Smooth muscle cell (in vitro differentiated cells): ENCODE results near the gene MVB12B. TPM values are rescaled to one million over a fixed set of nuclear protein-coding genes. Genes with fewer than 3 reads are reported as not detected.

Experiments used
- DNase-seq: peaks from one replicate; lab custom pipeline; 2025; ENCODE audit not compliant: unreplicated experiment; lab: John Stamatoyannopoulos, UW
- H2AFZ ChIP-seq: fragments of 200-600 bp; sonication (generic); 2 replicates; pipeline ENCODE4 v1.6.0; 2016; ENCODE audit warnings: antibody characterized with exemption, low read depth, mild to moderate bottlenecking
- H3F3A ChIP-seq: fragments of 200-600 bp; sonication (generic); 2 replicates; pipeline ENCODE4 v1.6.0; 2017; ENCODE audit warnings: antibody characterized with exemption, low read depth
- H3K27ac ChIP-seq: fragments of 200-600 bp; sonication (generic); 2 replicates; pipeline ENCODE4 v1.5.1; 2016; ENCODE audit warnings: low read depth, mild to moderate bottlenecking
- H3K27me3 ChIP-seq: fragments of 200-600 bp; sonication (generic); 2 replicates; pipeline ENCODE4 v1.6.1; 2016; ENCODE audit warnings: low read depth, mild to moderate bottlenecking
- H3K36me3 ChIP-seq: fragments of 200-600 bp; sonication (generic); 2 replicates; pipeline ENCODE4 v1.5.1; 2016; ENCODE audit warnings: low read depth
- H3K4me1 ChIP-seq: fragments of 200-600 bp; sonication (generic); 2 replicates; pipeline ENCODE4 v1.5.1; 2016; ENCODE audit warnings: low read depth
- H3K4me2 ChIP-seq: fragments of 200-600 bp; sonication (generic); 2 replicates; pipeline ENCODE4 v1.6.0; 2016; ENCODE audit warnings: mild to moderate bottlenecking
- H3K4me3 ChIP-seq: fragments of 200-600 bp; sonication (generic); 2 replicates; pipeline ENCODE4 v1.5.1; 2016; ENCODE audit warnings: mild to moderate bottlenecking
- H3K79me2 ChIP-seq: fragments of 200-600 bp; sonication (generic); 2 replicates; pipeline ENCODE4 v1.6.0; 2016; ENCODE audit warnings: low read depth, mild to moderate bottlenecking
- H3K9ac ChIP-seq: fragments of 200-600 bp; sonication (generic); 2 replicates; pipeline ENCODE4 v1.6.0; 2016; ENCODE audit warnings: low read depth
- H3K9me3 ChIP-seq: fragments of 200-600 bp; sonication (generic); replicated peaks from 2 replicates; pipeline ENCODE4 v1.5.1; 2016; ENCODE audit warnings: low read depth
- H4K20me1 ChIP-seq: fragments of 200-600 bp; sonication (generic); 2 replicates; pipeline ENCODE4 v1.6.0; 2016; ENCODE audit warnings: low read depth
- WGBS: methylation state at CpG from one replicate; pipeline ENCODE4 v1.1.7; 2016; ENCODE audit warnings: low lambda C conversion rate; 5-methylcytosine and 5-hydroxymethylcytosine counted together
- polyA plus RNA-seq: library from polyadenylated mRNA; unstranded; fragments of >200 nt; fragmentation: Nextera tagmentation; extraction: Ambion mirVana; gene quantifications from 2 replicates; pipeline ENCODE4 v1.2.1, GENCODE V29; 2016
- total RNA-seq: library from RNA; depleted of rRNA; stranded (reverse); fragments of >200 nt; gene quantifications from 2 replicates; pipeline ENCODE4 v1.2.3, GENCODE V29; 2014
- TF ChIP-seq, protein P1 (sequence below): fragments of 200-600 bp; sonication (generic); IDR thresholded peaks from 2 replicates; pipeline ENCODE4 v1.5.1; 2017; ENCODE audit warnings: borderline replicate concordance, mild to moderate bottlenecking, antibody characterized with exemption; ENCODE audit not compliant: insufficient read depth, poor library complexity, severe bottlenecking

The MVB12B gene
- total and polyA plus RNA-seq, 2 experiments from 2014 or later: 4.3 to 5.4 TPM

GRCh38 chr9:126377176-126377509 is 50.5 kb downstream of the MVB12B start:
- H3K9ac ChIP-seq: no peak overlapping the region
- H3K27me3 ChIP-seq: no peaks in the 10 kb centered on the region
- H2AFZ ChIP-seq: no peak overlapping the region
- no peak overlapping the region for H3K4me3 ChIP-seq
- peaks cover 67% of the 10 kb centered on the region for H3K4me1 ChIP-seq
- TF ChIP-seq, protein P1, sequence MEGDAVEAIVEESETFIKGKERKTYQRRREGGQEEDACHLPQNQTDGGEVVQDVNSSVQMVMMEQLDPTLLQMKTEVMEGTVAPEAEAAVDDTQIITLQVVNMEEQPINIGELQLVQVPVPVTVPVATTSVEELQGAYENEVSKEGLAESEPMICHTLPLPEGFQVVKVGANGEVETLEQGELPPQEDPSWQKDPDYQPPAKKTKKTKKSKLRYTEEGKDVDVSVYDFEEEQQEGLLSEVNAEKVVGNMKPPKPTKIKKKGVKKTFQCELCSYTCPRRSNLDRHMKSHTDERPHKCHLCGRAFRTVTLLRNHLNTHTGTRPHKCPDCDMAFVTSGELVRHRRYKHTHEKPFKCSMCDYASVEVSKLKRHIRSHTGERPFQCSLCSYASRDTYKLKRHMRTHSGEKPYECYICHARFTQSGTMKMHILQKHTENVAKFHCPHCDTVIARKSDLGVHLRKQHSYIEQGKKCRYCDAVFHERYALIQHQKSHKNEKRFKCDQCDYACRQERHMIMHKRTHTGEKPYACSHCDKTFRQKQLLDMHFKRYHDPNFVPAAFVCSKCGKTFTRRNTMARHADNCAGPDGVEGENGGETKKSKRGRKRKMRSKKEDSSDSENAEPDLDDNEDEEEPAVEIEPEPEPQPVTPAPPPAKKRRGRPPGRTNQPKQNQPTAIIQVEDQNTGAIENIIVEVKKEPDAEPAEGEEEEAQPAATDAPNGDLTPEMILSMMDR: no peak
- H4K20me1 ChIP-seq: no peaks in the 10 kb centered on the region
- no peaks in the 10 kb centered on the region for H3K9me3 ChIP-seq
- H3K4me2 ChIP-seq: peak overlapping the region; percentile 69
- H3K36me3 ChIP-seq: no peaks in the 10 kb centered on the region
- peak overlapping the region; percentile 84 for H3K27ac ChIP-seq
- WGBS: 81% methylated on average over 2 of the region's 2 CpGs
- H3F3A ChIP-seq: peaks cover 27% of the 10 kb centered on the region
- no peak for DNase-seq
- H3K79me2 ChIP-seq: no peaks in the 10 kb centered on the region

DNA sequence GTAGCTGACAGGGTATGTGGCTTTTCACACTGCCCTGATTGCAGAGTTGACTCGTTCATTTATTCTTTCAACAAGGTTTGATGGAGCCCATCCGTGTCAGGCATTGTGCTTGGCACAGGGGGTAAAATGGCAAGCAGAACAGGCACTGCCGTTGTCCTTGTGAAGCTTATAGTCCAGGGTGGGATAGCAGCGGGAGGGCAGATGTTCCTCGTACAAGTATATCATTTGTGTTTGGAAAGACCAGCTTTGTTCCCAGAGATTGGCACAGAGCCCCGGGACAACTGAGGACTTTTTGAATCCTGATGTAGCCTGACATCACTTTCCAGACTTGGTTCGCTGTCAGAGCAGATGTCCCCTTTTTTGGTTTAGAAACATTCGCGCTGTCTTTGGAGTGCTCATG is 50.9 kb downstream of the MVB12B start:
- no peak overlapping the region for H3K4me3 ChIP-seq
- H4K20me1 ChIP-seq: no peaks in the 10 kb centered on the region
- H3K4me1 ChIP-seq: peaks cover 67% of the 10 kb centered on the region
- no peak overlapping the region for H3K9ac ChIP-seq
- no peak overlapping the region for H3K4me2 ChIP-seq
- H3K27ac ChIP-seq: peak overlapping the region; percentile 84
- peaks cover 23% of the 10 kb centered on the region for H3F3A ChIP-seq
- H2AFZ ChIP-seq: no peak overlapping the region
- WGBS: 85% methylated on average over 9 of the region's 9 CpGs
- no peaks in the 10 kb centered on the region for H3K27me3 ChIP-seq
- no peak for DNase-seq
- H3K79me2 ChIP-seq: no peaks in the 10 kb centered on the region
- no peaks in the 10 kb centered on the region for H3K36me3 ChIP-seq
- TF ChIP-seq, protein P1: no peak
- no peaks in the 10 kb centered on the region for H3K9me3 ChIP-seq

DNA sequence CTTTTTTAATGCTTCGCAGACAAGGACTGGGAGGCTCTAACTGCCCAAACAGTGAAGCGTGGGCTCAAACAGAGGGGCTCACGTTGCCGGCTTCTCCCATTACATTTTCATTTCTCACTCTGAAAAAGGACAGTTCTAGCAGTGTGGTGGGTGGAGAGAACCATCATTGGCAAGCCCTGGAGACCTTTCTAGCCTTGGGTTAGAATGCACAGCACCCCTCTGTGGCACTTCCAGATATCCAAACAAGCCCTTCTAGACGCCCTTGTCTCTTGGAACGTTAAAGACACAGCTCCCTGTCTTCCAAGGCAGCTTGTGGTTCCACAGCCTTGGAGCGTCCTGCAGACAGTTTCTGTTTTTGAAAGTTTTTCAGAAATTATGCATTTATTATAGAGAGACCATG is 52.1 kb downstream of the MVB12B start:
- Histone ChIP-seq H3K27ac (no peak overlapping the region), H3K79me2 (no peaks in the 10 kb centered on the region), H3K4me2 (no peak overlapping the region), H3K9ac (no peak overlapping the region), H3K36me3 (no peaks in the 10 kb centered on the region), H4K20me1 (no peaks in the 10 kb centered on the region), H3K27me3 (no peaks in the 10 kb centered on the region), H3K9me3 (no peaks in the 10 kb centered on the region), H3F3A (peaks cover 13% of the 10 kb centered on the region), H3K4me1 (peaks cover 55% of the 10 kb centered on the region), H3K4me3 (no peak overlapping the region), H2AFZ (no peak overlapping the region)
- 84% methylated on average over 7 of the region's 7 CpGs for WGBS
- DNase-seq: no peak
- TF ChIP-seq, protein P1: no peak

- H2AFZ ChIP-seq: no peak overlapping the region
- no peaks in the 10 kb centered on the region for H3K36me3 ChIP-seq
- no peak for DNase-seq
Measured at GRCh38 chr9:126379661-126380360, 53.2 kb downstream of the MVB12B start.

More at GRCh38 chr9:126379661-126380360, 53.2 kb downstream of the MVB12B start:
- no peak overlapping the region for H3K4me3 ChIP-seq
- H3K79me2 ChIP-seq: no peaks in the 10 kb centered on the region
- H3K4me2 ChIP-seq: peak overlapping the region; percentile 43
- no peaks in the 10 kb centered on the region for H4K20me1 ChIP-seq
- H3K9ac ChIP-seq: no peak overlapping the region
- peaks cover 2% of the 10 kb centered on the region for H3F3A ChIP-seq
- WGBS: 73% methylated on average over 9 of the region's 9 CpGs
- peaks cover 45% of the 10 kb centered on the region for H3K4me1 ChIP-seq
- TF ChIP-seq, protein P1: no peak
- no peaks in the 10 kb centered on the region for H3K9me3 ChIP-seq
- H3K27ac ChIP-seq: no peak overlapping the region
- H3K27me3 ChIP-seq: no peaks in the 10 kb centered on the region
